ENCODE measurements around the gene NHP2.
"Not testable (repeated sequence)": the region's sequence is repeated elsewhere in the genome, so short reads cannot be mapped to it uniquely, and the experiment has no call there.

Gene NHP2

GRCh38 chr5:178153530-178154340, at the start of gene NHP2:
Gene NHP2 (minus strand): TSS chr5:178153885. CDS start chr5:178153817, 68 bp downstream.
- peak; percentile 94 for DNase-seq

DNA sequence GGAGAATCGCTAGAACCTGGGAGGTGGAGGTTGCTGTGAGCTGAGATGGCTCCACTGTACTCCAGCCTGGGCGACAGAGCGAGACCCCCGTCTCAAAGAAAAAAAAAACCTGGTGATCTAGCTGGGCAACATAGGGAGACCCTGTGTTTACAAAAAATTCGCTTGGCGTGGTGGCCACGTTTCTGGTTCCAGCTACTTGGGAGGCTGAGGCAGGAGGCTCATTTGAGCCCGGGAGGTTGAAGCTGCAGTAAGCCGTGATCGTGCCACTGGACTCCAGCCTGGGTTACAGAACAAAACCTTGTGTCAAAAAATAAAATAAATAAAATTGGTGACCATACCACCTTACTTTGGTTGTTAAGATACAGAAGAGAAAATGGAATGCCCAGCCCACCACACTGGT, 48.9 kb upstream of the NHP2 start:
- no peak for DNase-seq

DNA sequence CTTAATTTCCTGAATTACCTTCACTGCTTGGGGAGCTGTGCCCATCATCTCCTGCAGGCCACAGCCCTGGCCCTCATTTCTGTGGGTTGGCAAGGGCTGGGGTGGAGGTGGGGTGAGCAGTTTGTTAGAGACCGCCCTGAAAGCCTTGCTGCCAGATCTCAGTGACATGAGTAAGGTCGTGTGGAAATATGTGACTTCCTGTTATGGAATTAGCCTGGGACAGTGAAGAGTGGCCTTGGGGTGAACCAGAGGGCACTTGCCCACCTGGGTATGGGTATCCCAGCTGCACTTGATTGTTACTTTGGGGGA, 48.2 kb upstream of the NHP2 start:
- no peak for DNase-seq

- no peak for DNase-seq
These were observed 47.7 kb upstream of the NHP2 start for GRCh38 chr5:178201221-178201926.

- DNase-seq: no peak
These were observed 46.1 kb upstream of the NHP2 start for GRCh38 chr5:178199581-178200434.

DNA sequence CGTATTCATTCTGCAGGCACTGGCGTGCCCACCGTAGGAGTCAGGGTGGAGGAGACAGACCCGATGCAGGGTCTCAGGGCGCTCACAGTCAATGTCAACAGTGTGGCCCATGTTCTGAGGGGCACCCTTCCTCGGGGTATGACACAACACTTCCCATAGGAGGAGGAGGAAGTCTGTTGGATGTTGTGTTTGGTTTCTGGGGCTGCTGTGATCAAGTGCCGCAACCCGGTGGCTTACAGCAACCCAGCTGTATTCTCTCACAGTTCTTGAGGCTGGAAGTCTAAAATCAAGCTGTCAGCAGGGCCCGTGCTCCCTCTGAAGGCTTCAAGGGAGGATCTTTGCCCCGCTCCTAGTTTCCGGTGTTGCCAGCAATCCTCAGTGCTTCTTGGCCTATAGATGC, 45.0 kb upstream of the NHP2 start:
- no peak for DNase-seq

DNA sequence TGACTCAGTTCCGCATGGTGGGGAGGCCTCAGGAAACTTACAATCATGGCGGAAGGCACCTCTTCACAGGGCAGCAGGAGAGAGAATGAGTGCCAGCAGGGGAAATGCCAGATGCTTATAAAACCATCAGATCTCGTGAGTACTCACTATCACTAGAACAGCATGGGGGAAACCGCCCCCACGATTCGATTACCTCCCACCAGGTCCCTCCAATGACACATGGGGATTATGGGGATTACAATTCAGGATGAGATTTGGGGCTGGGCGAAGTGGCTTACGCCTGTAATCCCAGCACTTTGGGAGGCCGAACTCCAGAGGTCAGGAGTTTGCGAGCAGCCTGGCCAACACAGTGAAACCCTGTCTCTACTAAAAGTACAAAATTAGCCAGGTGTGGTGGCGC, 44.5 kb upstream of the NHP2 start:
- not testable (repeated sequence) for DNase-seq

GRCh38 chr5:178196986-178197385, 43.3 kb upstream of the NHP2 start:
- DNase-seq: no peak

GRCh38 chr5:178196281-178196812, 42.7 kb upstream of the NHP2 start:
- no peak for DNase-seq

DNA sequence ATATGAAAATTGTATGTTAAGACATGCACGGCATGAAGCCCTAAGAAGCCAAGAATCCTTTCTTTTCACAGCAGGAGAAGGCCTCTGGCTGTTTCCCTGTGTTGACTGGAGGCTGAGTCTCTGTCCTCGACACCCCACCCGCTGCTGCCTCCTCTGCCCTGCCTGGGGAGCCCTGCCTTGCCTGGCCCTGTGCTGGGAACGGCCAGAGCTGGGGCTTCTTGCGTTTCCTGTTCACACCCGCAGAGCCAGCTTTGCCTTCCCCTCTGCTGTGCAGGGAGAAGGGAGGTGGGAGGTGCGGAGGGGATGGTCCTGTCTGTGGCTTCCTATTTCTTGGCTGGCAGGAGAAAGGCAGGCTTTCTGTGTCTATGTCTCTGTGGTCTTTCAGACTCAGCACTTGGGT, 40.3 kb upstream of the NHP2 start:
- no peak for DNase-seq

GRCh38 chr5:178193251-178193809, 39.6 kb upstream of the NHP2 start:
- no peak for DNase-seq

GRCh38 chr5:178192787-178193186, 39.1 kb upstream of the NHP2 start:
- DNase-seq: no peak

DNA sequence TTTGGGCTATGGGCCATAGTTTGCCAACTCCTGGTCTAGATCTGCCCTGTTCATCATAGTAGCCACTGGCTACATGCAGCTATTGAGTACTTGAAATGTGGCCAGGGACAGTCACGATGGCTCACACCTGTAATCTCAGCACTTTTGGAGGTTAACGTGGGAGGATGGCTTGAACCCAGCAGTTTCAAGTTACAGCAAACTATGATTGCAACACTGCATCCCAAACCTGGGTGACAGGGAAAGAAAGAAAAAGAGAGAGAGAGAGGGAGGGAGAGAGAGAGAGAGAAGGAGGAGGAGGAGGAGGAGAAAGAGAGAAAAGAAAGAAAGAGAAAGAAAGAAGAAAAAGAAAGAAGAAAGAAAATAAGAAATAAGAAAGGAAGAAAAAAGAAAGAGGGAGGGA, 38.6 kb upstream of the NHP2 start:
- DNase-seq: no peak

- DNase-seq: no peak
These were observed 38.0 kb upstream of the NHP2 start for GRCh38 chr5:178191661-178192060.

DNA sequence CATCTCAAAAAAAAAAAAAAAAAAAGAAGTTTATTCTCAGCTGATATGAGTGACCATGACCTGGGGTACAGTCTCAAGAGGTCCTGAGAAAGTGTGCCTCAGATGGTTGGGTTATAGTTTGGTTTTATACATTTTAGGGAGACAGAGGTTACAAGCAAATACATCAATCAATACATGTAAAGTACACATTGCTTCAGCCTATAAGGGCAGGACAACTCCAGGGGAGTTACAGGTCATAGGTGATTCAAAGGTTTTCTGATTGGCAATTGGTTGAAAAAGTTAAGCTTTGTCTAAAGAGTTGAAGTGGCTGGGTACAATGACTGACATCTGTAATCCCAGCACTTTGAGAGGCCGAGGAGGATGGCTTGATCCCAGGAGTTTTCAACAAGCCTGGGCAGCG, 35.7 kb upstream of the NHP2 start:
- no peak for DNase-seq

DNA sequence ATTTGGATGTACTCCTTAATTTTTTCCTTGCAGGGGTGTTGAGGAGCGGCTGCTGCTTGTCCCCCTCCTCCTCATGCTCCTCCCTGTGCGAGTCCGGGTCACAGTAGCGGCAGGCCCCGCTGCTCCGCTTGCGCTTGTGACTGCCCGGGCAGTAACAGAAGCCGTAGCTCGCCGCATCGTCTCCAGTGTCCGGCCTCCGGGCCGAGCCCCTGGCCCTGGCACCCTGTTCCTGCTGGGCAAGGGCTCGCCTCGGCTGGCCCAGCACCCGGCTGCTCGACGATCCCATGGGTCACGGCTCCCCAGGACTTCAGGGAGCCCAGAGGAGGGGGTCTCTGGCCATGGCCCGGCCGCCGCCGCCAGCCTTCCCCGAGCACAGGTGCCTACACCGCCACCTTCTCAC, 33.3 kb upstream of the NHP2 start, which contains the start of gene GMCL2:
GMCL2 (minus strand) TSS at position 358 of the 400 bp plus-strand sequence; CDS start at position 286, 72 bp downstream.
- no peak for DNase-seq

- DNase-seq: no peak
These were observed 32.7 kb upstream of the NHP2 start for GRCh38 chr5:178186427-178186826.

GRCh38 chr5:178182158-178182876, 28.6 kb upstream of the NHP2 start:
- no peak for DNase-seq

DNA sequence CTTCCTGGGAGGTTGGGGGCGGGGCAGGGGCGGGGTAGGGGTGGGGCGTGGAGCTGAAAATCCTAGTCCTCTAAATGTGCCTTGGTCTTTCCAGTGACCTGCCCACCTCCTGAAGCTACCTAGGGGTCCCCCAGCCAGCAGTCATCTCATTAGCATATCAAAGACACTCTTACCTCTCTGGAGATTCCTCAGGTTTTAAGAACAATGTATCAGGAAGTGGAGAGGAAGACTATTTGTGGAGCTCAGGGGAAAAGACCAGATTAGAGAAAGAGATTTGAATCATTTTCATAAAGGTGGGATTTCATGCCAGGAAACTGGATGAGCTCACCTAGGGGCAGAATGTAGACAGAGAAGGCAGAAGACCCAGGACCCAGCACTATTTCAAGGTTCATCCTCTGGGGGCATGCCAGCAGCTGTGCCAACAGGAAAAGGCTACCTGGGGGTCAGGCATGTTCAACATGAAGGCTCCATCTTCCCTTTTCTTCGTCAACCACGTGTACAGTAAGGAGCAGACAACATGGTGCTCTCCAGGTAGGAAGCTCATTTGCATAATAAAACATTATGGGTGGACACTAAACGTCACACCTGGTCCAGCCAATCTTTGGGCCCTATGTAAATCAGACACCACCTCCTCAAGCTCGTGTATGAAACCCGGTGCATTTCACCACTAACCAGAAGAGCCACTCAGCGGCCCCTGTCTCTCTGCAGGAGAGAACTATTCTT, 26.6 kb upstream of the NHP2 start:
- no peak for DNase-seq

GRCh38 chr5:178177569-178177968, 23.9 kb upstream of the NHP2 start:
- no peak for DNase-seq

DNA sequence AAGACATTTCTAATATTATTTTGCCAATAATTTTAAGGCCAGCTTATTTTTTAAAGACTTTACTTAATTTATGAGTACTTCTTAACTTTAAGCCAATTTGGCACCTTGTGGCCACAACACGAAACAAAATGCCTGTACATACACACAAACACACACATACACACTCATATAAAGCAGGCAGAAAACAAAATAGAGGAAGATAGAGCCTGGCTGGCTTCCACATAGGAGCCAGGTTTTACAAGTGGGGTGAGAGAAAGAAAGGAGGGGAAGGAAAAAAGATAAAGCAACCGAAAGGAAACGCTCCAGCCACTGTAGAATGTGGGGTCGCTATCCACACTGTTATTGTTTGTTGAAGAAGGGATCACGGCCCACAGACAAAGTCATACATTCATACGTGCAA, 23.1 kb upstream of the NHP2 start:
- DNase-seq: no peak

DNA sequence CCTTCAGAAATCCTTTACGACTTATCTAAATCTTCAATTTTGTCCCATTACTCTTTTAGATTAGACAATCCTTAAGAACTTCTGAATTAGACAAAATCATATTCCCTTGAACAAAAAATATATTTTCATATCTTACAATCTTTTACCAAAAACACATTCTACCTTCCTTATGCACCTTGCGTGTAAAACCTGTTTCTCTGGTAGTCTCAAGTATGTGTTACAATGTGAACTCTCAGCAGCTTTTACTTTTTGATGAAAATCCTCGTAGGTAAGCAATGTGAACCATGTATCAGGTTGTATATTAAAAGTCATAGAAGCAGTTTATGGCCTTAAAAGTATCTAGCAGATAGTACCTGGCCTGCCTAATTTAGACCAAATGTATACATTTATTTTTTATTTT, 20.8 kb upstream of the NHP2 start:
- DNase-seq: no peak

Measured in NCI-H1048 (cell line).